Heart right ventricle (tissue), 16 donors: ENCODE results near the gene CALCOCO2. TPM values are rescaled to one million over a fixed set of nuclear protein-coding genes. Genes with fewer than 3 reads are reported as not detected.
"Not testable (repeated sequence)": the region's sequence is repeated elsewhere in the genome, so short reads cannot be mapped to it uniquely, and the experiment has no call there.

Experiments
- ATAC-seq, 8 donors: fragments of 200-7000 bp; cut with Tn5 transposase; one replicate each; pipeline ENCODE4 v1.9.1; 2020; ENCODE audit warnings: mild to moderate bottlenecking in 8 of 8, moderate library complexity in 8 of 8, moderate number of reproducible peaks in 1 of 8
- DNase-seq, 2 donors: peaks; one replicate each; pipeline ENCODE4 v3.0.0-alpha.2; 2020
- H3K27ac ChIP-seq, 10 donors: fragments of 200-600 bp; sonication (generic) in 2 of 10; one replicate each; pipeline versions ENCODE4 v1.5.0 to v1.8.0; 2020 to 2022; ENCODE audit warnings: mild to moderate bottlenecking in 3 of 10
- H3K27me3 ChIP-seq, 7 donors: fragments of 200-600 bp; one replicate each; pipeline ENCODE4 v1.8.0; 2021 to 2022; ENCODE audit warnings: mild to moderate bottlenecking in 2 of 7
- H3K36me3 ChIP-seq, 9 donors: fragments of 200-600 bp; sonication (generic) in 1 of 9; one replicate each; pipeline versions ENCODE4 v1.5.0 to v1.8.0; 2020 to 2022; ENCODE audit warnings: mild to moderate bottlenecking in 2 of 9
- H3K4me1 ChIP-seq, 9 donors: fragments of 200-600 bp; sonication (generic) in 1 of 9; one replicate each; pipeline versions ENCODE4 v1.5.0 to v1.8.0; 2020 to 2022; ENCODE audit warnings: mild to moderate bottlenecking in 4 of 9
- H3K4me3 ChIP-seq, 10 donors: fragments of 200-600 bp; sonication (generic) in 2 of 10; one replicate each; pipeline versions ENCODE4 v1.5.0 to v1.8.0; 2020 to 2022; ENCODE audit warnings: mild to moderate bottlenecking in 7 of 10, moderate library complexity in 2 of 10
- H3K9me3 ChIP-seq, 11 donors: fragments of 200-600 bp in 10 of 11; sonication (generic) in 2 of 11; one replicate each; pipeline versions ENCODE4 v1.5.0 to v1.8.0; 2013 to 2022; ENCODE audit warnings: mild to moderate bottlenecking in 2 of 11, control low read depth in 1 of 11, moderate library complexity in 1 of 11
- CTCF ChIP-seq, 9 donors: fragments of 200-600 bp; sonication (generic) in 2 of 9; IDR thresholded peaks; one replicate each; pipeline versions ENCODE4 v1.5.0 to v1.8.0; 2021 to 2022; ENCODE audit warnings: antibody characterized with exemption in 9 of 9, mild to moderate bottlenecking in 5 of 9, moderate library complexity in 1 of 9
- WGBS, 2 donors: extraction: QIAGEN DNeasy Blood & Tissue Kit; methylation state at CpG; one replicate each; pipeline ENCODE4 v1.1.7; 2013; ENCODE audit warnings: inconsistent platforms in 1 of 2; 5-methylcytosine and 5-hydroxymethylcytosine counted together
- intact Hi-C, 10 donors: fragments of 100-400 bp; cut with DNase I; formaldehyde crosslinking; loops; one replicate each; pipeline versions ENCODE4 v1.11.1 to v1.14.2; 2022
- polyA plus RNA-seq, 2 donors: library from polyadenylated mRNA; stranded (reverse); fragments of 200-250 nt; gene quantifications; one replicate each; pipeline ENCODE4 v1.2.3, GENCODE V29; 2013
- total RNA-seq, 10 donors: library from RNA; stranded (reverse); fragmentation: NEBNext Ultra II Directional in 3 of 10; extraction: Animal tissue kit (Norgen Biotek cat#: 25700) in 3 of 10; gene quantifications; one replicate each; pipeline versions ENCODE4 v1.2.1 to v1.2.4, GENCODE V29; 2021 to 2023
- donor health status: Arrhythmogenic right ventricular cardiomyopathy.
- donor health status: ischemic (EF 13 %, LVEDD 7.1; RV severe dilation, severe dysfunction).
- donor health status: healthy with polysubstance abuse.
- donor health status: DM: no; HTN: yes; CAD: no.
- donor health status: DM: no; HTN: no; CAD: no.
- donor health status: ischemic (EF 25% LVEDD 6.9; RV normal size, moderate dysfunction).
- donor health status: ischemic (EF 25% LVEDD 5.7; RV mildly dilated, moderate dysfunction).
- donor health status: healthy.
- donor health status: DM: yes; HTN: yes; CAD: no.
- donor health status: Ischemic cardiomyopathy.
- donor health status: ischemic (EF 35%, LVEDD 5.7; RV mildly dilated, moderate dysfunction).
- donor health status: nonischemic (EF 11% LVEDD 7.7; RV severe dilation, severe dysfunction).
- donor health status: DM: yes; HTN: yes; CAD: no.
- donor health status: PGD.
- donor health status: ischemic (EF 29% LVEDD 5.4; RV normal size, mild dysfunction).
- donor health status: nonischemic (EF 23%, LVEDD 6.1; RV moderate dilation, normal function).

The CALCOCO2 gene
- total and polyA plus RNA-seq, 12 donors: 79.7 to 412 (median 247) TPM

- H3K9me3 ChIP-seq: no peaks in the 10 kb centered on the region
- DNase-seq (peak; percentile 84 to 85), ATAC-seq (peak; percentile 98 to 100 (median 98))
- intact Hi-C loops: loop anchor here in 3 of 10 donors (2.0 to 10.0 kb wide), 4 partner anchors 50 to 218 kb away; no protein-coding TSS in a partner anchor
- H3K4me1 ChIP-seq: peaks cover 0 to 17% (median 11%) of the 10 kb centered on the region in 9 donors
- peaks cover 0 to 67% (median 6%) of the 10 kb centered on the region in 7 donors for H3K27me3 ChIP-seq
- no peaks in the 10 kb centered on the region for H3K36me3 ChIP-seq
- H3K4me3 ChIP-seq: peak within 1 kb of the TSS in 9 of 10 donors; percentile 37 to 58 (median 49)
- WGBS, 2 donors: 1 to 2% methylated on average over 54 to 64 of the region's 64 CpGs
- TF ChIP-seq CTCF (IDR thresholded peaks at IDR 0.05): no peak
- no peak within 1 kb of the TSS for H3K27ac ChIP-seq
Measured at GRCh38 chr17:48816774-48817590, 13.9 kb upstream of the CALCOCO2 start, which contains the start of gene TTLL6. Gene TTLL6, minus strand, starts transcription at chr17:48817229. Its CDS starts 157 bp downstream, at chr17:48817072.

- no peak for TF ChIP-seq CTCF (IDR thresholded peaks at IDR 0.05)
- WGBS, 2 donors: 58 to 61% methylated on average over 9 of the region's 9 CpGs
- H3K4me3 ChIP-seq: no peak overlapping the region
- no peaks in the 10 kb centered on the region for H3K36me3 ChIP-seq
- intact Hi-C loops: loop anchor here in 3 of 10 donors (5.0 to 10.0 kb wide), 3 partner anchors 49 to 216 kb away; no protein-coding TSS in a partner anchor
- no peak overlapping the region for H3K27ac ChIP-seq
- no peaks in the 10 kb centered on the region for H3K9me3 ChIP-seq
- H3K4me1 ChIP-seq: peaks cover 0 to 17% (median 11%) of the 10 kb centered on the region in 9 donors
- no peak for DNase-seq
- no peak for ATAC-seq
- peaks cover 0 to 62% (median 0%) of the 10 kb centered on the region in 7 donors for H3K27me3 ChIP-seq
Measured at GRCh38 chr17:48818361-48818841, 12.4 kb upstream of the CALCOCO2 start.

GRCh38 chr17:48819466-48819865, 11.4 kb upstream of the CALCOCO2 start:
- peaks cover 0 to 53% (median 0%) of the 10 kb centered on the region in 7 donors for H3K27me3 ChIP-seq
- no peaks in the 10 kb centered on the region for H3K9me3 ChIP-seq
- ATAC-seq (no peak), DNase-seq (no peak)
- intact Hi-C loops: loop anchor here in 3 of 10 donors (5.0 to 10.0 kb wide), 3 partner anchors 48 to 215 kb away; no protein-coding TSS in a partner anchor
- 82 to 89% methylated on average over 11 of the region's 11 CpGs for WGBS, 2 donors
- no peak overlapping the region for H3K27ac ChIP-seq
- TF ChIP-seq CTCF (IDR thresholded peaks at IDR 0.05): no peak
- H3K4me3 ChIP-seq: no peak overlapping the region
- H3K4me1 ChIP-seq: peaks cover 0 to 17% (median 11%) of the 10 kb centered on the region in 9 donors
- no peaks in the 10 kb centered on the region for H3K36me3 ChIP-seq

GRCh38 chr17:48820936-48821335, 9.9 kb upstream of the CALCOCO2 start:
- H3K9me3 ChIP-seq, H3K4me3 ChIP-seq, DNase-seq, intact Hi-C loops, ATAC-seq, H3K27ac ChIP-seq, H3K36me3 ChIP-seq: not testable (repeated sequence)
- Histone ChIP-seq H3K4me1 (peaks cover 0 to 15% (median 11%) of the 10 kb centered on the region in 9 donors), H3K27me3 (peaks cover 0 to 38% (median 0%) of the 10 kb centered on the region in 7 donors)
- WGBS, 2 donors: 77 to 82% methylated on average over 6 of the region's 6 CpGs
